ENCODE measurements around the gene BFSP1.

BFSP1 gene

DNA sequence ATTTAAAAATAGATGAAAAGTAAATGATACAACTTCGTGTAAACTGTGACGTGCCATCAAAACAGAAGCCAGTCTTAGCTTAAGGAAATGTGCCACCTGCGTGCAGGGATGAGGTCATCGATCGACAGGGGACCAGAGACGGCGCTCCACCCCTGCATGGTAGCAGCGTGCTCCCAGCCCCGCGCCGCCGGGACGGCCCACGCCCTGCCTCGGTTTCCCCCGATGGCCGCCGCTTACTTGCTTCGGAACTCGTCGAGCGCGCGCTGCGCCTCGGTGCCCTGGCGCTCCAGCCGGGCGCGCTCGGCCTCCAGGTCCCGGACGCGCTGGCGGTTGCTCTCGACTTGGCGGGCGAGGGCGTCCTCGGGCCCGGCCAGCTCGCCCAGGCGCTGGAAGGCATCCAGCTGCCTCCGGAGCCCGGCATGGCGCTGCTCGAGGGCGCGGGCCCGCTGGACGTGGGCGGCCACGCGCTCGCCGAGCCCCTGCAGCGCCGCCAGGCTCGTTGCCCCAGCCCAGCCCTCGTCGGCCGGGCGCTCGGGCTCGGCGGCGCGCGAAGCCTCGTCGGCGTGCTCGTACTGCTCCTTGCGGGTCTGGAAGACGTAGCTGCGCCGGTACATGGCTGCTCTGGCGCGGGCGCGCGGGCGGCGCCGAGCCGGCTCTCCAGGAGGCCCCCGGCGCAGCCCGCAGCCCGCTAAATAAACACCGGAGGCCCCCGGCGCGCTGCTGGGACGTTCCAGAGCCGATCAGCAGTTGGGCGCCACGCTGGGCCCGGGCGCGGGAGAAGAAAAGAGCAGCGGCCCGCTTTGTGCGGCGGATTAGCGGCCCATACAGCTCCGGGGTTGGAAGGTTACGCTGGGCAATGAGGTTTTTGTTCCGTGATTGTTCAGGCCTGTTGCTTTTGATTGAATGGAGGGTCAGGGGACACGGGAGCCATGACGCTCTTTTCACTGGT lies at the start of gene BFSP1:
TSS of gene BFSP1 (minus strand) at position 664 of the 949 bp plus-strand sequence. CDS start at position 614, 50 bp downstream.
- DNase-seq = peak; percentile 28

GRCh38 chr20:17580895-17581294 lies 49.7 kb upstream of the BFSP1 start:
- no peak for DNase-seq

- no peak for DNase-seq
Observed at GRCh38 chr20:17579369-17580039, 48.3 kb upstream of the BFSP1 start.

GRCh38 chr20:17576215-17576614 lies 45.0 kb upstream of the BFSP1 start:
- DNase-seq = no peak

GRCh38 chr20:17573463-17573862 lies 42.3 kb upstream of the BFSP1 start:
- DNase-seq = no peak

DNA sequence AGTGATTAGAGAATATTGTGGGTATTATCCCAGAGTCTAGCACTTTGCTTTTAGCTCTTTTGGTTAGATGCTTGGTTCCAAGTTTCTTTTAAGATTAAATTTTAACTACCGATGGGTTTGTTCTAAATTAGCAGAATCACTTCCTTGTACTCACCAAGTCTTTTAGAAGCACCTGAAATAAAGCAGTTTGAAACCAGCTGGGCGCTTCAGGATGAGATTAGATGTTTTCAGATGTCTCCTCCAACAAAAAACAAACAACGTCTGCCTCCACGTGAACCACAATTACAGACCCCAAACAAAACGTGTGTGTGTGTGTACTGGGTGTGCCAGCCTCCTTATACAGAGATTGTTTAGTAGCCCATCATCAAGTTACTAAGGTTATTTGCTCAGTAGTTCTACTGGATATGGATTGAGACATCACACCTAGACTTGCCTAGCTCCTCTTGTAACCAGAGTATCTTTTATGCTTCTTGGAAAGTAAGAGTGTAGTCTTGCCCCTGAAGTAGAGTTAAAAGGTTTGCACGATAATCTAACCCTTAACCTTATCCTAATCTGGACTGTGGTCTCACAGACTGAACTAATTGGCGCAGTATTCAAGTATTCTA lies 41.0 kb upstream of the BFSP1 start:
- DNase-seq = no peak

GRCh38 chr20:17571153-17571527 lies 40.0 kb upstream of the BFSP1 start:
- no peak for DNase-seq

DNA sequence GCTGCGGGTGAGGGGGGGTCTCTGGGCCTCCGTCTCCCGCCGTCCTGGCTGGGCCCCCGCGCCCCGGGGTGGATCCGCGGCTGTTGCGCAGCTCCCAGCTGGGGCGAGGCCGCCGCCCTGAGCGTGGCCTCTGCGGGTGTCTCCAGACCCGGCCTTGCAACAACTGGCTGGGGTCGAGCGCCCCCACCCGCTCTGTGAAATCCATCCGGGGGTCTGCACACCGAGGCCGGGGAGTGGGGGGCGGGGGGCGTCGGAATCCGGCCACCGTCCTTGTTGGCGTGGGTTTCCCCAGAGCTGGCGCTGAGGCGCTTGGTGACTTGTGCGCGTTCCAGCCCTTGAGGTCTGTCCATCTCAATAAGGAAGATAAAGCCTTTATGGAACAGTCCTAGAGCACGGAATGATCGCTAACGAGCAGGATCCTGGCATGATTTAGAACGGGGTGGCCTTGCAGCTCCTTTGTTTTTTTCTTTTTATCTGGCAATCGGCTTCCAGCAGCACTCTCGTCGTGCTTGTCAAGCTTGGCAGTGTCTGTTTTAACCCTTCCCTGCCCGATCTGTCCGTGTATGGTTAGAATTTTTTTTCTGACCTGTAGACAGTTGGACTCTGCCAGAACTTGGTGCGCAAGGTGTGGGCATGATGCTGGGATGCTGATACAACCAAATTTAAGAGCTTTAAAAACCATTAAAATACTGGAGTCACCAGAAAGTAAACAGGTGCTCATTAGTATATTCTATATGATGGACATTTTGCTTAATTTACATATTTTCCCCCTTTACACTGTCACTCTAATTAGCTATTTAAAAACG lies 39.4 kb upstream of the BFSP1 start:
- DNase-seq = peak; percentile 12

DNA sequence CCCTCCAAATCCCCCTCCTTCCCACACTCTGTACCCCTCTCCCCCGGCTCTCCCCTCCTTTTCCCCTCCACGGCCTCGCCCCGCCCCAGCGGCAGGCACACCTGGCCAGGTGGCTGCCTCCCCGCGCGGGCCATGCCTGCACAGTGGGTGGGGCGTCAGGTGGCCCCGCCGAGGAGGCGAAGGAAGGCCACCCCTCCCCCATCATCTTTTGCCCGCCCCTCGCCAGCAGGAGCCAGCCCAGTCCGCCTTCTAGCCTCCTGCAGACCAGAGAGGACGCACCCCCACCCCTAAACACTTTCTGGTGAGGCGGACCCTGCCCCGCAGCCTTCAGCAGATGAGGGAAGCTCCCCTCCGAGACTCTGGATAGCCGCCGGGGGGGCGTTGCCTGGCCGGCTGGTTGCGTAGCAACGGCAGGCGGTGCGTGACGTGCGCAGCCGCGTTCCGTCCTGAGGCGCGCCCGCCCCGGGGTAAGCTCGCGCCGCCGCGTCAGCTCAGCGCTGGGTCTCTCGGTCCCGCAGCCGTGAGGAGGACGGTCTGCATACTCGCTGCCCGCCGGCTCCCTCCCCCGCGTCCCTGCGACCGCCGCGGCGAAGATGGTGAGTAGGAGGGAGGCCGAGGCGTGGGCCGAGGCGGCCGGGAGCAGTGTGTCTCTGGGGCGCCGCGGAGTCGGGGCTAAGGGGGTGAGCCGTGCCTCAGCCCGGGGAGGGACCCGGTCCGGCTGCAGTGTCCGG lies 38.6 kb upstream of the BFSP1 start, which contains the start of gene DSTN:
TSS of gene DSTN (plus strand) at position 460 of the 731 bp plus-strand sequence. CDS start at position 594, 134 bp downstream.
- DNase-seq = peak; percentile 82

DNA sequence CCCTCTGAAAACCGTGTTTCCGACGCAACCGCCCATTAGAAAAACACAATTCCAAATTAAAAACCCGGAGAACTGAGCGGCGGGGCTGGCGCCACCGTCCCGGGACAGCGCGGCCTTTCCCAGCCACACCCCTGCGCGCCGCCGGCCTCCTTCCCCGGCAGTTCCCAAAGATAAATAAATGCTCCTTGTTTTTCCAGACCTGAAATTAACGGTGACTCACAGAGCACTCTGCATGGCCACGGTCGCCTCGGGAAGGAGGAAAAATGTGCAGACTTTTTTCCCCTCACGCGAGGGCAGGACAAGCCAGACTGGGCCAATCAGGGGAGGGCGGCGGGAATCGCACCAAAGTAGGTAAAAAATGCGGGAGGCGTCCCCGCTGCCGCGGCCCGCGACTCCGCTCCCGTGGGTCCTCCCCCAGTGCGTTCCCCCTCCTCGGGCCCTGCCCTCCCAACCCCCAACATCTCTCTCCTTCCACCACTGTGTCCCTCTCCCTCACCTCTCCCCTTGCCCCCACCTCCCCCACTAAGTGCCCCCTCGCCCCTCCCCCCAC lies 37.9 kb upstream of the BFSP1 start:
- DNase-seq = no peak

GRCh38 chr20:17568045-17568788 lies 37.0 kb upstream of the BFSP1 start:
- no peak for DNase-seq

DNA sequence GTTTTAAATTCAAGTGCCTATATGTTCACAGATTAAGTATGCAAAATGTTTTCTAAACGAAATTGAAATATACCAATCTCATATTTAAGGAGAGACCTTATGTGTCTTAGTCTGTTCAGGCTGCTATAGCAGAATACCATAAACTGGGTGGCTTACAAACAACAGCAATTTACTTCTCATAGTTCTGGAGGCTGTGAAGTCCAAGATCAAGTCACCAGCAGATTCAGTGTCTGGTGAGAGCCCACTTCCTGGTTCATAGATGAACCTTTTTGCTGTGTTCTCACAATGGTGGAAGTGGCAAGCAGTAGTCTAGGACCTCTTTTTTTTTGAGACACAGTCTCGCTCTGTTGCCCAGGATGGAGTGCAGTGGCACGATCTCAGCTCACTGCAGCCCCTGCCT lies 35.2 kb upstream of the BFSP1 start:
- no peak for DNase-seq

- no peak for DNase-seq
Observed at GRCh38 chr20:17565169-17565845, 34.1 kb upstream of the BFSP1 start.

GRCh38 chr20:17562804-17563305 lies 31.7 kb upstream of the BFSP1 start:
- DNase-seq = no peak

DNA sequence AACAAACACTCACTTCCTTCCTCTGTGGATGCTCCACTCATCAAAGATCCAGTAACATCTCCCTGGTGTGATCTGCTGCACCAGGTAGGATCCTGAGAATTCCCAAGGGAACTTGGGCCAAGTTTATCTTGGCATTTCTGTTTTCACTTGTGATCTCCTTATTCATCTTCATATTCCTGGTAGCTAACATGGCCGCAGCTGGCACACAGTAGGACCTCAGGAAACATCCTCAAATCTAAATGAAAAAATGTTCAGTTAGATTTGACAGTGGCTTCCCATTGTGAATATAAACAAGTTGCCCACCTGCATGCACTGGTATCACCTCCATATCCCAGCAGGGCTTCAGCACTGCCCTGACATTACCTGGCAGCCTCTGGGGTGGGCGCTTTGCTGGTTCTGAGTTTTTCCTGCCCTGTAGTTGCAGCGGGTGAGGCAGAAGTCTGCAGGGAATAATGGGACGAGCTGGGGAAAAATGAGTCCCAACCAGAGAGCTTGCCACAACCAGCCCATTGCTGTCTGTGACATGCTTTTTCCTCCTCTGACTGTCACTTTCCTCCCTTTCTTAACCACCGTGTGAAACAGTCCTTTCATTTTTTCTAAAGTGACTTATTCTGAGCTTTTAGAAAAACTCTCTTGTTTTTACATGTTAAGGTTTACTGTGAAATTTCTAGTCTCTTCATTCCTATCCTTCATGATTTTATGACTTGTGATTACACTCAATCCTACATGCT lies 29.3 kb upstream of the BFSP1 start:
- DNase-seq = no peak

- no peak for DNase-seq
Observed at GRCh38 chr20:17559338-17559737, 28.2 kb upstream of the BFSP1 start.

DNA sequence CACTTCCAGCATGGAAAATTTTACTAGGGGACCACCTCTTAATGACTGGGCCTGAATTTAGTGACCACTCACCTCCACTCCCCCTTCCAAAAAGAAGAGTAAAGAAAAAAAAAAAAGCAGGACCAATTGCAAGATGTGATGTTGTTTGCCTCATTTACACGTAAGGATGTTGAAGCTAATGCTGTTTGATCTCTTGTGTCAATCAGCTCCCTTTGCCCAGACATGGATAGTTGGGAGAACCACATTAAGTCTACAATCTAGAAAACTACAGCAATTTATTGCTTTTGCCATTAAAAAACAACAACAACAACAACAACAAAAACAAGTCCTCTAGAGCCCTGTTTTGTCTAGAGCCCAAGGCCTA lies 27.7 kb upstream of the BFSP1 start:
- no peak for DNase-seq

DNA sequence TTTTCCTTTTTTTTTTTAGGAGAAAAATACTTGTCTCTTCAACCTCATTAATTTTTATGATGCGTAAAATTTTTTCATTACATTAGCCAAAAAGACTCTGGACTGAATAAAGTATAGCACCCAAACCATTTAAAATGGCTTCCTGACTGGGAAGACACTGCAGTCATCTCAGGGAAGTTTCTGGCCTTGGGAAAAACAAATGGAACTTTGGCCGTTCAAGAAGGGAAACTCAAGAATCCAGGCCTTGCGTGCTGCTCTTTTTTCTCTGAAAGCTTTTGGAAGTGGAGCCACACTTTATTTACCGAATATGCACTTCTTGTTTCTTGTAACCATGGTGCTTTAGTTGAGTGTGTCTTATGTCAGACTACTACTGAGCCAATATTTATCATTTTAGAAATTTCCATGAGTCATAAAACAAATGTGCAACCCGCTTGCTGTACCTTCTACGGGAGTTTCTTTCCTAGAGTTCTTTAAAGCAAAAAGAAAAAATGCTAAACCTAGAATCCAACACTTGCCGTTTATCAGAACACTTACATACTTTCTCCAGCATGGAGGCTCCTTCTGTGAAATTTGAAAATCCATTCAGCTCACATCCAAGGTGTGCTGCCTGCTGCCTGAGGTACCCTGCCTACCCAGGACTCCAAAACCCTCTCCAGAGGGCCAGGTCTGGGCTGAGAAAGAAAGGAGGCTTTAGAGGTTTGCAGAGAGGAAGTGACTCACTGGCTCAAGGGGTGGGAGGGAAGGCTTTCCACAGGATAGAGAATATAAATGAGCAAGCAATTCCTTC lies 27.2 kb upstream of the BFSP1 start:
- DNase-seq = no peak

- no peak for DNase-seq
Observed at GRCh38 chr20:17557675-17558006, 26.5 kb upstream of the BFSP1 start.

Data from activated effector memory CD4-positive, alpha-beta T cell treated with Interleukin-2 at 50 U/mL for 16 hours (primary cell).